Gastroesophageal sphincter (tissue), 4 donors: Measurements from ENCODE around the gene TMEM135. TPM values are rescaled to one million over a fixed set of nuclear protein-coding genes. Genes with fewer than 3 reads are reported as not detected.

ENCODE experiments used
- ATAC-seq: fragments of 150-250 bp; one replicate; pipeline ENCODE4 v1.9.1; 2016; ENCODE audit warnings: mild to moderate bottlenecking, moderate library complexity
- H3K27ac ChIP-seq, 4 donors: fragments of 200-600 bp; sonication (generic) in 3 of 4; 1 replicate in 3 of 4; 2 replicates in 1 of 4; pipeline ENCODE4 v1.5.1; 2016 to 2019
- H3K27me3 ChIP-seq: fragments of 200-600 bp; sonication (generic); one replicate; pipeline ENCODE4 v1.5.1; 2019
- H3K36me3 ChIP-seq, 2 donors: fragments of 200-600 bp; sonication (generic); one replicate each; pipeline ENCODE4 v1.5.1; 2019; ENCODE audit warnings: control low read depth in 1 of 2
- H3K4me1 ChIP-seq, 3 donors: fragments of 200-600 bp; sonication (generic); 1 replicate in 2 of 3; 2 replicates in 1 of 3; pipeline ENCODE4 v1.5.1; 2016 to 2019; ENCODE audit warnings: control low read depth in 2 of 3
- H3K4me3 ChIP-seq, 2 donors: fragments of 200-600 bp; sonication (generic); one replicate each; pipeline ENCODE4 v1.5.1; 2019; ENCODE audit warnings: mild to moderate bottlenecking in 1 of 2, moderate library complexity in 1 of 2
- H3K9me3 ChIP-seq, 3 donors: fragments of 200-600 bp; sonication (generic); one replicate each; pipeline ENCODE4 v1.5.1; 2017 to 2019; ENCODE audit warnings: control low read depth in 2 of 3
- CTCF ChIP-seq, 4 experiments: fragments of 200-600 bp in 2 of 4; fragments of 450-650 bp in 2 of 4; sonication (generic) in 1 of 4; IDR thresholded peaks; one replicate each; pipeline ENCODE4 v1.5.1; 2017 to 2019; ENCODE audit warnings: antibody characterized with exemption in 4 of 4, mild to moderate bottlenecking in 2 of 4, moderate library complexity in 2 of 4
- EP300 ChIP-seq: sonication (generic); formaldehyde crosslinking; IDR thresholded peaks from one replicate; pipeline ENCODE4 v1.6.1; 2017; ENCODE audit warnings: antibody characterized with exemption, mild to moderate bottlenecking
- POLR2A ChIP-seq, 2 donors: fragments of 450-650 bp; IDR thresholded peaks; one replicate each; pipeline ENCODE4 v1.6.1; 2017; ENCODE audit warnings: antibody characterized with exemption in 2 of 2, mild to moderate bottlenecking in 2 of 2, moderate library complexity in 1 of 2
- POLR2AphosphoS5 ChIP-seq: sonication (generic); formaldehyde crosslinking; IDR thresholded peaks from one replicate; pipeline ENCODE4 v1.6.1; 2017; ENCODE audit warnings: antibody characterized with exemption
- whole genome bisulfite sequencing, 2 donors: methylation state at CpG; one replicate each; pipeline ENCODE4 v1.1.5; 2018; ENCODE audit warnings: low coverage in 1 of 2; 5-methylcytosine and 5-hydroxymethylcytosine counted together
- total RNA-seq, 4 donors: library from RNA; depleted of rRNA; stranded (reverse); fragments of >200 nt; gene quantifications; one replicate each; pipeline ENCODE4 v1.1.0, GENCODE V29; 2016

TMEM135 gene
- total RNA-seq, 4 donors from 2014 or later = 9.6 to 25.7 (median 17.0) TPM

- 95% methylated on average over 8 of the region's 17 CpGs; no CpG with 5 or more reads in 1 of the 2 donors for WGBS, 2 donors
- no peaks in the 10 kb centered on the region for H3K27me3 ChIP-seq
- H3K4me1 ChIP-seq = peaks cover 0 to 12% (median 0%) of the 10 kb centered on the region in 3 donors
- H3K27ac ChIP-seq = no peak overlapping the region
- H3K4me3 ChIP-seq = no peak overlapping the region
- no peaks in the 10 kb centered on the region for H3K9me3 ChIP-seq
- ATAC-seq = no peak
- TF ChIP-seq EP300 = no peak
- TF ChIP-seq POLR2A (IDR thresholded peaks at IDR 0.05) = no peak
- TF ChIP-seq POLR2AphosphoS5 = no peak
- no peak for TF ChIP-seq CTCF (IDR thresholded peaks at IDR 0.05)
- no peaks in the 10 kb centered on the region for H3K36me3 ChIP-seq
Observed at GRCh38 chr11:87286338-87286737, 248.6 kb downstream of the TMEM135 start.

GRCh38 chr11:87290304-87290922 is 252.7 kb downstream of the TMEM135 start:
- peaks cover 0 to 5% (median 0%) of the 10 kb centered on the region in 3 donors for H3K4me1 ChIP-seq
- no peak for TF ChIP-seq POLR2AphosphoS5
- TF ChIP-seq EP300 = no peak
- TF ChIP-seq CTCF (IDR thresholded peaks at IDR 0.05) = peak; percentile 35 to 67 (median 61)
- no peak for TF ChIP-seq POLR2A (IDR thresholded peaks at IDR 0.05)
- no peak for ATAC-seq
- no peaks in the 10 kb centered on the region for H3K27me3 ChIP-seq
- H3K4me3 ChIP-seq = no peak overlapping the region
- no peaks in the 10 kb centered on the region for H3K9me3 ChIP-seq
- no peaks in the 10 kb centered on the region for H3K36me3 ChIP-seq
- WGBS, 2 donors = 9 to 12% methylated on average over 3 of the region's 3 CpGs
- H3K27ac ChIP-seq = no peak overlapping the region

DNA sequence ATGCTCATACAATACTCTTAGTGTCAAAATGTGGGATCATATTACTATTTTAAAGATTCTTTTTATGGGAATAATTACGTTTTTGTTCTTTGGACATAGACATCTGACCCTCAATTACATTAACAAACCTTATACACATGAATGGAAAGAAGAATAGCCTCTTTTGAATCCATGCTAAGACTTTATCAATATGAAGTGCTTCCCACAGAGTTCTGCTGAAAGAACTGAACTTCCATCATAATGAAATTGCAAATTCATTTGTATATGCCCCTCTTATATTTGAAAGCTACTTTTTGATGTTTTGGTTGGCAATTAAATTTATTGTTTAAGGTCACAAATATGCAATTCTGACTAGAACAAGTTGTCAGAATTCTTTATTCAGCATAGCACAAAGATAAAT is 254.9 kb downstream of the TMEM135 start:
- no peak for ATAC-seq
- Histone ChIP-seq H3K27me3 (no peaks in the 10 kb centered on the region), H3K9me3 (no peaks in the 10 kb centered on the region), H3K4me3 (no peak overlapping the region), H3K4me1 (peaks cover 0 to 5% (median 0%) of the 10 kb centered on the region in 3 donors), H3K27ac (no peak overlapping the region), H3K36me3 (no peaks in the 10 kb centered on the region)
- TF ChIP-seq POLR2AphosphoS5 = no peak
- no peak for TF ChIP-seq POLR2A (IDR thresholded peaks at IDR 0.05)
- TF ChIP-seq CTCF (IDR thresholded peaks at IDR 0.05) = no peak
- no peak for TF ChIP-seq EP300
- WGBS, 2 donors = 27 to 31% methylated on average over 1 of the region's 1 CpG

DNA sequence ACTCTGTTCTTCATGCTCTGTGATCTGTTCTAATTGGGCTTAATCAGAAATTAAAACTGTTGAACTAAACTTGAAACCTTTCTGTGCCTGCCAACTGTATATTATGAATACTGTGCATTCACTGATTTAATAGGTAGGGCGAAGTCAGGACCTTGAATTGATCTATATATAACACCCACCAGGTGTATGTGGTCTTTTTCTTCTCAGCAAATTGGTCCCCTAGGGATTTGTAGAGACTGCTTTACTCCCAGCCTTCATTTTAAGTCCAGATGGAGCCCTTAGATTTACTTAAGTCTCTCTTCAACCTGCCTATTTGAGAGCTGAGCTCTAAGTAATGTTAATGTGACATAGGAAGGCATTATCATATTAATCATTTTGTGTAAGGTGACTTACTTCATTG is 257.5 kb downstream of the TMEM135 start:
- ATAC-seq = no peak
- TF ChIP-seq EP300 = no peak
- no peak for TF ChIP-seq POLR2AphosphoS5
- no peak for TF ChIP-seq POLR2A (IDR thresholded peaks at IDR 0.05)
- no peak for TF ChIP-seq CTCF (IDR thresholded peaks at IDR 0.05)
- H3K27me3 ChIP-seq = no peaks in the 10 kb centered on the region
- H3K4me1 ChIP-seq = peaks cover 0 to 5% (median 0%) of the 10 kb centered on the region in 3 donors
- H3K4me3 ChIP-seq = no peak overlapping the region
- no peaks in the 10 kb centered on the region for H3K9me3 ChIP-seq
- no peaks in the 10 kb centered on the region for H3K36me3 ChIP-seq
- H3K27ac ChIP-seq = no peak overlapping the region
- WGBS, 2 donors = 100% methylated on average over 1 of the region's 1 CpG; no CpG with 5 or more reads in 1 of the 2 donors

GRCh38 chr11:87296627-87297026 is 258.9 kb downstream of the TMEM135 start:
- H3K36me3 ChIP-seq = no peaks in the 10 kb centered on the region
- no peak for ATAC-seq
- no peaks in the 10 kb centered on the region for H3K9me3 ChIP-seq
- peaks cover 0 to 4% (median 0%) of the 10 kb centered on the region in 3 donors for H3K4me1 ChIP-seq
- no peak for TF ChIP-seq EP300
- TF ChIP-seq POLR2A (IDR thresholded peaks at IDR 0.05) = no peak
- TF ChIP-seq POLR2AphosphoS5 = no peak
- no peaks in the 10 kb centered on the region for H3K27me3 ChIP-seq
- 83 to 94% methylated on average over 1 of the region's 1 CpG for WGBS, 2 donors
- H3K27ac ChIP-seq = no peak overlapping the region
- no peak overlapping the region for H3K4me3 ChIP-seq
